Parathyroid adenoma (tissue), 2 donors: Measurements from ENCODE around the gene UBP1.
"Not testable (repeated sequence)": the region's sequence is repeated elsewhere in the genome, so short reads cannot be mapped to it uniquely, and the experiment has no call there.

Experiments
- H2AFZ ChIP-seq: fragments of 300-600 bp; sonication (generic); one replicate; pipeline ENCODE4 v1.7.0; 2017; ENCODE audit warnings: antibody characterized with exemption, mild to moderate bottlenecking
- H3K27ac ChIP-seq: fragments of 300-600 bp; sonication (generic); one replicate; pipeline ENCODE4 v1.7.0; 2017
- H3K27me3 ChIP-seq: fragments of 300-600 bp; sonication (generic); one replicate; pipeline ENCODE4 v1.7.0; 2017; ENCODE audit warnings: low read length; ENCODE audit not compliant: control insufficient read depth, insufficient read depth
- H3K36me3 ChIP-seq: fragments of 300-600 bp; sonication (generic); one replicate; pipeline ENCODE4 v1.7.0; 2017; ENCODE audit warnings: low read length; ENCODE audit not compliant: control insufficient read depth, insufficient read depth
- H3K4me1 ChIP-seq: fragments of 300-600 bp; sonication (generic); one replicate; pipeline ENCODE4 v1.7.0; 2017; ENCODE audit warnings: control low read depth
- H3K4me2 ChIP-seq: fragments of 300-600 bp; sonication (generic); one replicate; pipeline ENCODE4 v1.7.0; 2017; ENCODE audit warnings: low read length
- H3K4me3 ChIP-seq: fragments of 300-600 bp; sonication (generic); one replicate; pipeline ENCODE4 v1.7.0; 2017; ENCODE audit warnings: low read depth, low read length
- H3K79me2 ChIP-seq: fragments of 300-600 bp; sonication (generic); one replicate; pipeline ENCODE4 v1.7.0; 2017; ENCODE audit warnings: control low read depth
- H3K9ac ChIP-seq: fragments of 300-600 bp; sonication (generic); one replicate; pipeline ENCODE4 v1.7.0; 2017; ENCODE audit warnings: mild to moderate bottlenecking
- H3K9me3 ChIP-seq: fragments of 300-600 bp; sonication (generic); one replicate; pipeline ENCODE4 v1.7.0; 2017; ENCODE audit warnings: low read length; ENCODE audit not compliant: control insufficient read depth
- CTCF ChIP-seq: fragments of 300-600 bp; sonication (generic); IDR thresholded peaks from one replicate; pipeline ENCODE4 v1.7.0; 2017; ENCODE audit warnings: antibody characterized with exemption, mild to moderate bottlenecking
- donor health status: primary hyperparathyroidism.

UBP1 gene

GRCh38 chr3:33358172-33358781 lies 81.9 kb downstream of the UBP1 start:
- Histone ChIP-seq H3K9me3 (no peaks in the 10 kb centered on the region), H2AFZ (no peak overlapping the region), H3K27ac (no peak overlapping the region), H3K4me3 (no peak overlapping the region), H3K4me1 (peaks cover 2% of the 10 kb centered on the region), H3K79me2 (no peaks in the 10 kb centered on the region), H3K36me3 (no peaks in the 10 kb centered on the region), H3K9ac (no peak overlapping the region), H3K27me3 (no peaks in the 10 kb centered on the region), H3K4me2 (no peak overlapping the region)
- TF ChIP-seq CTCF: no peak

- Histone ChIP-seq H3K4me2 (no peak overlapping the region), H3K4me3 (no peak overlapping the region), H3K27ac (no peak overlapping the region), H3K4me1 (peaks cover 2% of the 10 kb centered on the region), H3K79me2 (no peaks in the 10 kb centered on the region), H3K9ac (no peak overlapping the region), H3K9me3 (no peaks in the 10 kb centered on the region), H2AFZ (no peak overlapping the region), H3K27me3 (no peaks in the 10 kb centered on the region), H3K36me3 (no peaks in the 10 kb centered on the region)
- no peak for TF ChIP-seq CTCF
Observed at GRCh38 chr3:33355611-33356010, 84.6 kb downstream of the UBP1 start.

- Histone ChIP-seq H3K27ac (no peak overlapping the region), H3K4me3 (no peak overlapping the region), H3K9me3 (no peaks in the 10 kb centered on the region), H3K4me2 (no peak overlapping the region), H3K79me2 (no peaks in the 10 kb centered on the region), H3K9ac (no peak overlapping the region), H3K27me3 (no peaks in the 10 kb centered on the region), H2AFZ (no peak overlapping the region), H3K36me3 (no peaks in the 10 kb centered on the region), H3K4me1 (no peaks in the 10 kb centered on the region)
- no peak for TF ChIP-seq CTCF
Observed at GRCh38 chr3:33339758-33340157, 100.4 kb downstream of the UBP1 start.

GRCh38 chr3:33338936-33339465 lies 101.2 kb downstream of the UBP1 start:
- H3K4me2 ChIP-seq, H3K9ac ChIP-seq, H3K36me3 ChIP-seq, H3K4me1 ChIP-seq, H3K27me3 ChIP-seq, H3K9me3 ChIP-seq, H3K4me3 ChIP-seq, H3K27ac ChIP-seq, H2AFZ ChIP-seq, H3K79me2 ChIP-seq: not testable (repeated sequence)
